COLO829 (cell line): ENCODE results near the gene HACD4.
"Not testable (repeated sequence)": the region's sequence is repeated elsewhere in the genome, so short reads cannot be mapped to it uniquely, and the experiment has no call there.

Experiments used
- DNase-seq: peaks from one replicate; pipeline ENCODE4 v3.0.0; 2012; ENCODE audit warnings: low spot score

HACD4 gene

GRCh38 chr9:20973246-20973947 lies 58.0 kb downstream of the HACD4 start:
- not testable (repeated sequence) for DNase-seq

GRCh38 chr9:20972684-20973083 lies 58.8 kb downstream of the HACD4 start:
- DNase-seq = no peak

- no peak for DNase-seq
Observed at GRCh38 chr9:20962536-20963225, 68.8 kb downstream of the HACD4 start.

- DNase-seq = no peak
Observed at GRCh38 chr9:20950707-20951106, 80.7 kb downstream of the HACD4 start.
